DOHH2 (cell line): ENCODE results near the gene RGS19.

Source experiments
- CTCF ChIP-seq: fragments of 200-600 bp; sonication (generic); IDR thresholded peaks from one replicate; pipeline ENCODE4 v1.5.1; 2014; ENCODE audit warnings: antibody characterized with exemption, mild to moderate bottlenecking, low read depth, low read length; ENCODE audit not compliant: poor library complexity, severe bottlenecking
- EZH2phosphoT487 ChIP-seq: fragments of 200-600 bp; sonication (generic); IDR thresholded peaks from 2 replicates; pipeline ENCODE4 v1.6.1; 2017; ENCODE audit warnings: borderline replicate concordance, mild to moderate bottlenecking, antibody characterized with exemption, low read length, moderate library complexity, mixed read lengths

GRCh38 chr20:64053841-64054661, 25.3 kb downstream of the RGS19 start:
- TF ChIP-seq CTCF (peak; percentile 37), EZH2phosphoT487 (no peak)
